ENCODE results near the gene F8A3. TPM values are rescaled to one million over a fixed set of nuclear protein-coding genes. Genes with fewer than 3 reads are reported as not detected.

Gene F8A3
- total and polyA plus RNA-seq, 2 of the 8 experiments (the other 6 are each of a cell fraction or from before 2014, with no cell fraction given), result 0.11 to 0.60 TPM

DNA sequence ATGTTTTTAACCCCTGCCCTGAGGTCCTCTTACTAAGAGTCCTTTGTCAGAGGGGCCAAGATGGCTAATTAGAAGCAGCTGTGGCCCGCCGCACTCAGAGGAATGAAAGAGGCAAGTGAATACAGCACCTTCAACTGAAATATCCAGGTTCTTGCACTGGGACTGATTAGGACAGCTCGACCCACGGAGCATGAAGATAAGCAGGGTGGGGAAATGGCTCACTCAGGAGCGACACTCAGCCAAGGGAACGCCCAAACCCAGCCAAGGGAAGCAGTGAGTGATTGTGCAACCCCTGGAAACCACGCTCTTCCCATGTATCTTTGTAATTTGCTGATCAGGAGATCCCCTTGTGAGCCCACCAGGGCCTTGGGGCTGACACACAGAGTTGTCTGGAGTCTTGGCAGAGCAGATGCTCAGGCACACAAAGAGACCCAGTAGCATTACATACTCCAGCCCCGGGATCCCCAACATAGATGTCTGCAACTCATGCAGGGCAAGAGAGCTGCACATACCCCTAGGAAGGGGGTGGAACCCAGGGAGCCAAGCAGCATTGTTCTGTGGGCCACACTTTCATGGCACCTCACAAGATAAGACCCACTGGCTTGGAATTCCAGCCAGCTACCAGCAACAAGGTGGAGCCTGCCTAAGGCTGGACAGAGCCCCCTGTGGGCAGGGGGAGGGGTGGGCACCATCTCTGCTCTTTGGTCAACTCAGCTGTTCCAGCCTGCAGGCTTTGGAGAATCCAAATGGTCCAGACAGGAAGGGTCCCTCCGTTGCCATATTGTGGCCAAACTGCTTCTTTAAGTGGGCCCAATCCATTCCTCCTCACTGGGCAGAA, 23.3 kb downstream of the F8A3 start:
- H3K79me2 ChIP-seq (ENCODE audit: control insufficient read depth in 1 of 2, insufficient read depth in 2 of 2, low read length in 2 of 2), result no peaks in the 10 kb centered on the region
- ChIA-PET POLR2A (ENCODE audit: partially characterized antibody) (no interaction called here), CTCF (ENCODE audit: partially characterized antibody) (no interaction called here)
- no peak overlapping the region for H2BK15ac ChIP-seq (ENCODE audit: low read length)
- no peak overlapping the region for H3K23ac ChIP-seq (ENCODE audit: insufficient read length)
- no peak overlapping the region for H3K9ac ChIP-seq (replicated peaks in 1 of 4; ENCODE audit: extremely low read depth in 1 of 4, low read depth in 3 of 4, low read length in 3 of 4)
- H3K56ac ChIP-seq (replicated peaks; ENCODE audit: insufficient read length, low read depth, low read length), result no peak overlapping the region
- no peak overlapping the region for H3K14ac ChIP-seq (ENCODE audit: insufficient read length)
- H3K23me2 ChIP-seq (ENCODE audit: low read depth, low read length), result no peaks in the 10 kb centered on the region
- H4K20me1 ChIP-seq (replicated peaks in 1 of 2; ENCODE audit: control insufficient read depth in 1 of 2, insufficient read depth in 2 of 2, low read length in 2 of 2), result no peaks in the 10 kb centered on the region
- WGBS, 2 experiments (ENCODE audit: extremely low coverage in 1 of 2, insufficient coverage in 1 of 2, insufficient read length in 1 of 2, insufficient replicate concordance in 2 of 2, low coverage in 1 of 2, low lambda C conversion rate in 2 of 2, missing lambda C conversion rate in 1 of 2), result 94% methylated on average over 8 of the region's 9 CpGs; no CpG with 5 or more reads in 1 of the 2 experiments
- no peak overlapping the region for H3K27ac ChIP-seq (ENCODE audit: low read depth, low read length)
- no peak overlapping the region for H2AK5ac ChIP-seq (ENCODE audit: low read depth, low read length)
- H2BK120ac ChIP-seq (replicated peaks; ENCODE audit: low read depth, low read length), result no peak overlapping the region
- no peak overlapping the region for H2BK5ac ChIP-seq (ENCODE audit: low read depth, low read length)
- no peak overlapping the region for H4K91ac ChIP-seq (replicated peaks; ENCODE audit: insufficient read length, low read length)
- DNase-seq (ENCODE audit: low read depth in 1 of 2, low spot score in 2 of 2) (no peak), FAIRE-seq (no peak)
- H2BK12ac ChIP-seq (ENCODE audit: low read depth, low read length), result no peak overlapping the region
- H3K18ac ChIP-seq (ENCODE audit: extremely low read depth, low read length), result no peak overlapping the region
- H3K4me3 ChIP-seq (ENCODE audit: extremely low read depth in 1 of 4, insufficient read depth in 2 of 4, low read depth in 3 of 4, low read length in 4 of 4), result no peak overlapping the region
- H2BK20ac ChIP-seq (ENCODE audit: low read length), result no peak overlapping the region
- H3K79me1 ChIP-seq (ENCODE audit: low read depth, low read length), result no peaks in the 10 kb centered on the region
- no peaks in the 10 kb centered on the region for H3K4me1 ChIP-seq (replicated peaks in 1 of 4; ENCODE audit: control insufficient read depth in 3 of 4, insufficient read depth in 4 of 4, low read length in 3 of 4)
- no peak overlapping the region for H3K4me2 ChIP-seq (ENCODE audit: insufficient read depth in 1 of 2, low read depth in 2 of 2, low read length in 2 of 2)
- no peak overlapping the region for H2AFZ ChIP-seq (ENCODE audit: low read length)
- no peak overlapping the region for H4K5ac ChIP-seq (ENCODE audit: insufficient read length, low read depth, low read length)
- no peak overlapping the region for H4K8ac ChIP-seq (ENCODE audit: extremely low read depth, insufficient read depth, low read length)
- no peaks in the 10 kb centered on the region for H3K36me3 ChIP-seq (ENCODE audit: control insufficient read depth in 2 of 4, insufficient read depth in 4 of 4, low read length in 3 of 4)
- H3K9me3 ChIP-seq (ENCODE audit: insufficient read depth in 2 of 2, low read depth in 1 of 2, low read length in 1 of 2), result peaks cover 3 to 5% of the 10 kb centered on the region in 2 experiments; a peak in 1 of 4 replicates
- H3K27me3 ChIP-seq (replicated peaks in 1 of 4; ENCODE audit: control insufficient read depth in 3 of 4, extremely low read depth in 1 of 4, insufficient read depth in 3 of 4, low read length in 3 of 4), result no peaks in the 10 kb centered on the region
- no peak overlapping the region for H3K4ac ChIP-seq (replicated peaks; ENCODE audit: insufficient read length, low read depth, low read length)
- TF ChIP-seq CHD1 (IDR thresholded peaks at IDR 0.05; ENCODE audit: low read depth, low read length) (no peak), PHF8 (conservative IDR thresholded peaks at IDR 0.05; ENCODE audit: low read depth, low read length) (no peak), TEAD4 (IDR thresholded peaks at IDR 0.05; ENCODE audit: low read depth, low read length) (no peak)

All from H1 (cell line).